AG10803 (cell line): ENCODE data around the gene GORASP1.

ENCODE experiments used
- DNase-seq: peaks from one replicate; pipeline ENCODE4 v3.0.0; 2010; ENCODE audit warnings: low read depth
- H3K4me3 ChIP-seq: 2 replicates; pipeline ENCODE4 v1.5.1; 2011; ENCODE audit warnings: mild to moderate bottlenecking, low read length, control low read depth
- CTCF ChIP-seq: conservative IDR thresholded peaks from 2 replicates; pipeline ENCODE4 v1.5.1; 2011; ENCODE audit warnings: mild to moderate bottlenecking, low read length, control low read depth, inconsistent platforms

Gene GORASP1

GRCh38 chr3:39099738-39100499 is 7.5 kb downstream of the GORASP1 start:
- DNase-seq, result no peak
- no peak overlapping the region for H3K4me3 ChIP-seq
- TF ChIP-seq CTCF, result no peak

- no peak for TF ChIP-seq CTCF
- no peak overlapping the region for H3K4me3 ChIP-seq
- DNase-seq, result no peak
Measured at GRCh38 chr3:39099242-39099641, 8.2 kb downstream of the GORASP1 start.

GRCh38 chr3:39098473-39099000 is 8.9 kb downstream of the GORASP1 start:
- no peak for TF ChIP-seq CTCF
- DNase-seq, result no peak
- H3K4me3 ChIP-seq, result no peak overlapping the region

- peak; percentile 23 for DNase-seq
- TF ChIP-seq CTCF, result no peak
- H3K4me3 ChIP-seq, result no peak overlapping the region
Measured at GRCh38 chr3:39097716-39098472, 9.5 kb downstream of the GORASP1 start.

- peak; percentile 46 for DNase-seq
- no peak overlapping the region for H3K4me3 ChIP-seq
- TF ChIP-seq CTCF, result no peak
Measured at GRCh38 chr3:39096775-39097174, 10.7 kb downstream of the GORASP1 start.

- H3K4me3 ChIP-seq, result no peak overlapping the region
- no peak for DNase-seq
- TF ChIP-seq CTCF, result no peak
Measured at GRCh38 chr3:39095778-39096177, 11.6 kb downstream of the GORASP1 start.
